ENCODE measurements around the gene DEFB121.

- TF ChIP-seq, protein P1, sequence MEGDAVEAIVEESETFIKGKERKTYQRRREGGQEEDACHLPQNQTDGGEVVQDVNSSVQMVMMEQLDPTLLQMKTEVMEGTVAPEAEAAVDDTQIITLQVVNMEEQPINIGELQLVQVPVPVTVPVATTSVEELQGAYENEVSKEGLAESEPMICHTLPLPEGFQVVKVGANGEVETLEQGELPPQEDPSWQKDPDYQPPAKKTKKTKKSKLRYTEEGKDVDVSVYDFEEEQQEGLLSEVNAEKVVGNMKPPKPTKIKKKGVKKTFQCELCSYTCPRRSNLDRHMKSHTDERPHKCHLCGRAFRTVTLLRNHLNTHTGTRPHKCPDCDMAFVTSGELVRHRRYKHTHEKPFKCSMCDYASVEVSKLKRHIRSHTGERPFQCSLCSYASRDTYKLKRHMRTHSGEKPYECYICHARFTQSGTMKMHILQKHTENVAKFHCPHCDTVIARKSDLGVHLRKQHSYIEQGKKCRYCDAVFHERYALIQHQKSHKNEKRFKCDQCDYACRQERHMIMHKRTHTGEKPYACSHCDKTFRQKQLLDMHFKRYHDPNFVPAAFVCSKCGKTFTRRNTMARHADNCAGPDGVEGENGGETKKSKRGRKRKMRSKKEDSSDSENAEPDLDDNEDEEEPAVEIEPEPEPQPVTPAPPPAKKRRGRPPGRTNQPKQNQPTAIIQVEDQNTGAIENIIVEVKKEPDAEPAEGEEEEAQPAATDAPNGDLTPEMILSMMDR (conservative IDR thresholded peaks at IDR 0.05 in 1 of 2, IDR thresholded peaks at IDR 0.05 in 1 of 2; ENCODE audit: low read depth in 1 of 2, low read length in 2 of 2) = no peak
- no peak for TF ChIP-seq EZH2 (IDR thresholded peaks at IDR 0.05; ENCODE audit: low read length, missing control alignments)
Measured at GRCh38 chr20:31390490-31390889, 15.5 kb downstream of the DEFB121 start, which contains the start of gene DEFB119.
